Hematopoietic multipotent progenitor cell treated with erythropoietin and hydrocortisone succinate and interleukin-3 and kit ligand, for 17 days (in vitro differentiated cells): ENCODE results near the gene ACRV1.
A peak's percentile ranks its signal among the peaks of the same experiment; 100 is the strongest.

Experiments
- DNase-seq: peaks from one replicate; pipeline ENCODE4 v3.0.0-alpha.2; 2015; ENCODE audit warnings: low spot score

The ACRV1 gene

DNA sequence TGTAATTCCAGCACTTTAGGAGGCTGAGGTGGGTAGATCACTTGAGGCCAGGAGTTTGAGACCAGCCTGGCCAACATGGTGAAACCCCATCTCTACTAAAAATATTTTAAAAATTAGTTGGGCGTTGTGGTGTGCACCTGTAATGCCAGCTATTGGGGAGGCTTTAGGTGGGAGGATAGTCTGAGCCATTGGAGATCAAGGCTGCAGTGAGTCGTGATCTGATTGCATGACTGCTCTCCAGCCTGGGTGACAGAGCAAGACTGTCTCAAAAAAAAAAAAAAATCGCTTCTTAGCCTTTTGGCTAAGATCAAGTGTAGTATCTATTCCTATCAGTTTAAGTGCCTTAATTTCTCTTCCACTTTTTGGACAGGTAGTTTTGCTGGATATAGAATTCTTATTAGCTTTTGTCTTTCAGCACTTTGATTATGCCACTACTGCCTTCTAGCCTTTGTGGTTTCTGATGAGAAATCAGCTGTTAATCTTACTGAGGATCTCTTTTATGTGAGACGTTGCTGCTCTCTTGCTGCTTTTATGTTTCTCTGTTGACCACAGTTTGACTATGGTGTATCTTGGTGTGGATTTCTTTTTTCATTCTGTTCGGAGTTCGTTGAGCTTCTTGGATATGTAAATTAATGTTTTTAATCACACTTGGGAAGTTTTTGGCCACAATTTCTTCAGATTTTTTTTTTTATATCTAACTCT lies 31.0 kb downstream of the ACRV1 start:
- DNase-seq, result no peak

DNA sequence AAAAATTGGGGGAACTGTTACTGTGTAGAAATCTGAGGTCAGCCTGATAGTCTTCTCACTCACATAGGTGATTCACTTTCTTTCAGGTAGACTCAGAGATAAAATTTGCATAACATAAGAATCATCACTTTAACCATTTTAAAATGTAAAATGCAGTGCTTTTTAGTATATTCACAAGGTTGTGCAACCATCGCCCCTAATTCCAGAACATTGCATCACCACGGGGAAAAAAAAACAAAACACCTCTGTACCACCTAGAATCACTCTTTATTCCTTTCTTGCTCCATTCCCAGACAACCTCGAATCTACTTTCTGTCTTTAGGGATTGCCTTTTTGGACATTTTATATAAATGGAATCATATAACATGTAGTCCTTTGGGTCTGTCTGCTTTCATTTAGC lies 34.8 kb downstream of the ACRV1 start:
- DNase-seq, result no peak

DNA sequence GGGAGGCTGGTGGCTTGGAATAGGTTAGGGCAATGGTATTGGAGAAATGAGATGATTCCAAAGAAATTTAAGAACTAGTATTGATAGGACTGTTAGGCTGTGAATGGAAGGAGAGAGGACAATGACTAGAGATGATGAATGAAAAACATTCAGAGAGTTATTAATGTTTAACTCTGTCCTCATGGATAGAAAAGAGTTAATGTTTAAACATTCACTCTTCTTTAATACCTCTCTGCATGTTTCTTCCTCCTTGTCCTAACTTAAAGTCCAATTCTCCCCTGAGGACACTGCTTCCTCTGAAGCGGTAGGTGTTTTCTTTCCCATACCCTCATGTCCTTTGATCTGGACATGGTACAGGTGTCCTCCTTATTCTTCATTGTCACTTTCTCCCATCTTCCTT lies 42.3 kb downstream of the ACRV1 start:
- no peak for DNase-seq

DNA sequence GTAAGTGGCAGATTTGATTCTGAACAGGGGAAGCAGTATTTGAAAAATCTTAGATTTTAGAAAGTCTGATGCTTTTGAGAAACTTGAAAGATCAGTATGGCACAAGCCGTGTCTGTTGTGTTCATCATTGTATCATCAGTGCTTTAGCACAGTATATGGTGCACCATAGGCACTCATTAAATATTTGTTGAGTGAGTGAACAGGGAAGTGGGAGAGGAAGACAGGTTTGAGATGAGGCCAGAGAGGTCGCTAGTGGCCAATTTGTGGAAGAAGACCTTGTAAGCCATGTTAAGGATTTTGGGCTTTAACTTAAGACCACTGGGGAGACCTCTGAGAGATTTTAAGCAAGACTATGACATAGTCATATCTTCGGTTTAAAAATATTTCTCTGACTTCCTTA lies 42.8 kb downstream of the ACRV1 start:
- DNase-seq, result no peak

DNA sequence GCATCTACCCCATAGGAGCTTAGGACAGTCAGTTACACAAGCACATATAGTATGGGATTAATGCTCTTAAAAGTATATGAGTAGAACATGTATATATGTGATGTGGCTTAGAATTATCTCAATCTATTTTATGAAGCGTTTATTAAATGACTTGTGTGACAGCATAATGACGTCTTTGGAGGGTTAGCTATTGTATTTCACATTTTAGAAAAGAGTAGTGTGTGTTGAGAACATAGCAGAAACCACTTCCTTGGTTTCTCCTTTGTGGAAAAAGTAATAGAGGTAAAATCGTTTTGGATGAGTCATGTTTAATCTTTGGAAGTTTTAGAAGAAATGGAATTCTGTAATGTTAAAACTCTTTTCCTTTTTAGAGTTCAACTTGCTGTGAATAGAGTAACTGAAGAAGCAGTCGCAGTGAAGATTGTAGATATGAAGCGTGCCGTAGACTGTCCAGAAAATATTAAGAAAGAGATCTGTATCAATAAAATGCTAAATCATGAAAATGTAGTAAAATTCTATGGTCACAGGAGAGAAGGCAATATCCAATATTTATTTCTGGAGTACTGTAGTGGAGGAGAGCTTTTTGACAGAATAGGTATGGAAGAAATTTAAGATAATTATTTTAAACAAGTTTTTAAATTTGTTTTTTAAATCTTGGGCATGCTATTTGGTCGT lies 53.3 kb downstream of the ACRV1 start:
- DNase-seq, result no peak

DNA sequence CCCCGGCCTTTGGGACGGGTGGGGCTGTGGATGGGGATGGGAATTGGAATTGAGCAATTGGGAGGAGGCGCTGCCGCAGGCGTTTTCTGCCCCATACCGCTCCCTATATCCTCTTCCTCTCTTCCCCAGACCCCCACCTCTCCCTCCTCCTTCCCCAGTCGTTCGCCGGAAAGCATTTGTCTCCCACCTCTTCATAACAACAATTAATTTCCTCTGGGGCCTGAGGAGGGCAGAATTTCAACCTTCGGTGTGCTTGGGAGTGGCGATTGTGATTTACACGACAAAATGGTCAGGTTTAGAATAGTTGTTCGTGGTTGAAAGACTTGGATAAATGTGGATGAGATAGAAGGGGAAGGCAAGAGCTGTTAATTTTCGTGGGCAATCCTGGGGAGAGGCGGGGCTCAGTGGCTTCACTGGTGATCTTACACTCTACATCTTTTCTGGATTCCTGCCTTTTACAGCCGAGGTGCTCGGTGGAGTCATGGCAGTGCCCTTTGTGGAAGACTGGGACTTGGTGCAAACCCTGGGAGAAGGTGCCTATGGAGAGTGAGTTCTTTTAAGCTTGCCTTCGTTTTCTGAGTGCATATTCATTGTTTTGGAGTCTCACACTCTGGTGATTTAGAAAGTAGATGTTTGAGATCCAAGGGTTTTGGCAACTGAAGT lies 54.2 kb downstream of the ACRV1 start:
- DNase-seq, result no peak

DNA sequence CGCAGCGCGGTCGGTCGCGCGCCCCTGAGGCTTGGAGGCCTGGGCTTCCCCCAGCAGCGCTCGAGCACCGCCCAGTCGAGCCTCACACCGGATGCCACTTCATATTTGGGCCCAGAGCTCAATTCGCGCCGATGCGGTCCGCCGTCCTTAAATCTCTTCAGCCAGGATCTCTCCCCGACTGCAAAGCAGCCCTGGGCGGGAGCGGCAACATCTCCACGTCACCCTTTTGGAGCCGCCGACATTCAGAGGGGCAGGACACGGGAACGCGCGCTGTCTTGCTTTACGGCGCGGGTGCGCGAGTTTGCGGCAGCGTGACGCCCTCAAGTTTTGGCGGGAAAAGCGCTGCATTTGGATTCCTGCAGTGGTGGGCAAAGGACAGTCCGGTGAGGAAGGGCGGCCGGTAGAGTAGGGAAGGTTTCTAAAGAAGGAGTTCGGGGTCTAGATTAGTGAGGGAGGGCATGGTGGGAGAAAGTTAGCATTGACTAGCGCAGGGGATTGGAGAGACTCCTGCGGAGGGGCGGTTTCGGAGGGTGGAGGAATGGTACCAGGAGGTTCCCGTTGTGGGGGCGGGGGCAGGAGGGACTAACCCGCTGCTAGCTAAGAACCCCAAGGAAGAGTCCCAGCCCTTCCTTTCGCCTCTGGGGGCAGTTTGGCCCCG lies 54.9 kb downstream of the ACRV1 start:
- DNase-seq, result peak; percentile 71

DNA sequence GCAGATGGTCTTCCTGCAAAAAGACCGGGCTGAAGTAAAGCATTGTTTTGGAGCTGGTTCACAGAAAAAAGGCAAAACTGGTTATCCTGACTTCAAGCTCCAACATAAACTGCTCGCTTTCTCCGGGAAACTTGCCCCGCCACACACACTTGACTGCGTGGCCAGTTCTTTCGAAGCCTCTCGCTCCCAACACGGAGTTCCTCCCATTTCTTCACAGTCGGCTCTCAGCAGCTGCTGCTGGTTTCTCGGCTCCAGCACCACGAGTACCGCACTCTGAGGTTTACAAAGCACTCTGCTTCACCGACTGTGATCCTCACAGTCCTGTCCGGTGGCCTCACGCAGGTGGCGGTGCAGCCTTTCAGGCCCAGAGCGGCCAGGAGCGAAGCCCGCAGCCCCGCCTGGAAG lies 55.4 kb downstream of the ACRV1 start:
- no peak for DNase-seq

DNA sequence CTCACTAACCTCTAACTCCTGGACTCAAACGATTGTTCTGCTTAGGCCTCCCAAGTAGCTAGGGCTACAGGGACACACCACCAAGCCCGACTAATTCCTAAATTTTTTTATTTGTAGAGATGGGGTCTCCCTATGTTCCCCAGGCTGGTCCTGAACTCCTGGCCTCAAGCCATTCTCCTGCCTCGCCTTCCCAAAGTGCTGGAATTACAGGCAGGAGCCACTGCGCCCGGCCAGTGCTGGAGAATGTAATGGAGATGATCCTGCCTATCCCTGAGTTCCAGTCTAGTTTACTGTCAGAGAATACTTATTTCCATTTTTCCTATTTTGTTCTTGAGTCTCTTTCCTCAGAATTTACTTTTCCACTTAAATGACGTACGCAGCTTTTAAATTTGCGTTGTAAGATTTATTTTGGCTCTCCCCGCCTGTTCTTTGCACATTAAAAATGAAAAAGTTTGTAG lies 55.9 kb downstream of the ACRV1 start, which contains the start of gene CHEK1:
CHEK1 (plus strand) TSS at position 408 of the 458 bp plus-strand sequence. CDS start 1,606 bp downstream, outside the sequence.
- no peak for DNase-seq

DNA sequence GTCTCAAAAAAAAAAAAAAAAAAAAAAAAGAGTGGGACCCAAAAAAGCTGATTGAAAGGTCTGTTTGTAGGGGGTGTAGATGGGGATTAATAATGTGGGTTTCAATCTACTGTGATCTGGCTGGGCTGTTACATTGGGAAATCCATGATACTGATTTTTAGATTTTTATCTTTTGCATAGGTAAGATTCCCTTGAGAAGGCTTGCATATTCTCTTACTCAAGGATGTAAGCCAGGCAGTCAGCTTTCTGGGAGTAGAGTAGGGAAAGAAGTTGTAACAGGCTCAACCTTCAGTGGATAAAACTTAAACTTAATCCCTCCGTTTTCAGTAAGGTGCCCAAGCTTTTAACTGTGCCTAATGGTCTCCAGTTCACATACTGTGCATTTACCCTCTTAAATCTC lies 57.6 kb downstream of the ACRV1 start:
- DNase-seq, result no peak

DNA sequence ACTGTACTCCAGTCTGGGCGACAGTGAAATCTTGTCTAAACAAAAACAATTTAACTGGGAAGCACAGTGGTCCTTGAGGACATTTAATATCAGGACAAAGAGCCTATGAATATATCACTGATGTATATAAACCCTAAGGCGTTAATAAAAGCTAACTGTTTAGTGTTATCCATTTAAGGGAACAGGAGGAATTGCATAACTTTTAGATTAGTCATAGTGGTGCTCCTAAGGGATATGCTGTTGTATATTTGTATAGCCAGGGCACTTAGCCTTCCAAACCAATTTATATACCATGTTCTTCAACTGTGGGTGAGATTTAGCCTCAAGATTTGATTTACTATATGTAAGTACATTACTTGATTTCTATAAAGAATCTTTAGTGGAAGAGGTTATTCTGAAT lies 58.7 kb downstream of the ACRV1 start:
- no peak for DNase-seq
